ENCODE data around the gene FZD10.

- TF ChIP-seq CTCF (IDR thresholded peaks at IDR 0.05) = no peak
- TF ChIP-seq POLR2A (IDR thresholded peaks at IDR 0.05) = no peak
Measured at GRCh38 chr12:130115646-130116045, 46.6 kb upstream of the FZD10 start.

Measured in testis (tissue), 2 donors.